GOT3 (cell line): ENCODE measurements around the gene NOX5.
"Not testable (repeated sequence)": the region's sequence is repeated elsewhere in the genome, so short reads cannot be mapped to it uniquely, and the experiment has no call there.

Experiments used
- DNase-seq: peaks from one replicate; lab custom pipeline; 2025; ENCODE audit warnings: mixed read lengths; lab: John Stamatoyannopoulos, UW

Gene NOX5

DNA sequence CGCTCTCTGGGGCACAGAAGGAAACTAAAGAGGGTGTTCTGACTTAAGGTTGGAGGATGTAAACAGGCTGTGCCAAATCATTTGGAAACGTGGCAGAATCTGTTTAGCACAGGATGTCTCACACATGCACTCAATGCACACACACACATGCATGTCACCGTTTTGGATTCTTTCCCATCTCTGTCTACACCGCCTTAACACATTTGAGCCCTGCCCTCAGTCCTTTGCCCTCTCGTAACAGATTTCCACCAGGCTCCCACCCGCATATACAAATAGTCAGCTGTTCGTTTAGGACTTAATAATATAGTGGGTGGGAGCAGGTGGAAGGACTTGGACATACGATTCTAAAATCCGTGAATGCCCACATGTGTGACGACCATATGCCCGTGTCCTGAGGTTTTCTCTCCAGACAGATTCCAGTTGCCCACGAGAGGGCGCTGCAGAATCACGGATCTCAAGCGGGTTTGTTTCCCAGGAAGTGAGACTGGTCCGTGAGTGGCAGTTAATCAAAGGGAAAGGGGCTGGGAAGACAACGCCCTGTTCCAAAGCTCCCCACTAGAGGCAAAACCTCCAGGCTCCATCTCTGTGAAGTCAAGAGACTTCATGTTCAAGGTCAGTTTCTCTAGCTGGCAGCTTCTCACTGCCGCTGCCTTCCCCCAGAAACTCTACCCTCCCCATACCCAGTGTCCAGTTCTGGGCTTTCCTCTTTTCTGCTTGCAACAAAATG lies 44.5 kb downstream of the NOX5 start:
- DNase-seq, result peak; percentile 24

DNA sequence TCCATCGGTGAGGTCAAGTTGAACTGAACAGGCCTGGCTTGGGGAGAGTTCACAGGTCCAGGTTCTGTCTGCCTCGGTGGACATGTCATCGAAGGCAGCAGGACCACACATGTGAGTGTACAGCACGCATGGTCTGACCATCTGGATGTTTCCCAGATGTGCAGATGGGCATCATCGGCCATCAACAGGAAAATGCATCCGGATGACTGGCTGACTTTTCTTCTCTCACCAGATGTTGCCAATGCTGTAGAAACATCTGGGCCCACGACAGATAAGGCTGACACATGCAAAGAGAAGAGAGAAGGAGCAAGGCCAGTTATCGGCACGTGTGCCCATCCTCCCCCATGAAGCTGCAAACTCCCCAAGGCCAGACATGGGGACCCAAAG lies 45.1 kb downstream of the NOX5 start:
- no peak for DNase-seq

- no peak for DNase-seq
Observed at GRCh38 chr15:69060041-69060481, 45.6 kb downstream of the NOX5 start.

- no peak for DNase-seq
Observed at GRCh38 chr15:69060744-69061143, 46.2 kb downstream of the NOX5 start.

- no peak for DNase-seq
Observed at GRCh38 chr15:69061414-69061842, 46.9 kb downstream of the NOX5 start.

- no peak for DNase-seq
Observed at GRCh38 chr15:69064649-69065048, 50.2 kb downstream of the NOX5 start.

DNA sequence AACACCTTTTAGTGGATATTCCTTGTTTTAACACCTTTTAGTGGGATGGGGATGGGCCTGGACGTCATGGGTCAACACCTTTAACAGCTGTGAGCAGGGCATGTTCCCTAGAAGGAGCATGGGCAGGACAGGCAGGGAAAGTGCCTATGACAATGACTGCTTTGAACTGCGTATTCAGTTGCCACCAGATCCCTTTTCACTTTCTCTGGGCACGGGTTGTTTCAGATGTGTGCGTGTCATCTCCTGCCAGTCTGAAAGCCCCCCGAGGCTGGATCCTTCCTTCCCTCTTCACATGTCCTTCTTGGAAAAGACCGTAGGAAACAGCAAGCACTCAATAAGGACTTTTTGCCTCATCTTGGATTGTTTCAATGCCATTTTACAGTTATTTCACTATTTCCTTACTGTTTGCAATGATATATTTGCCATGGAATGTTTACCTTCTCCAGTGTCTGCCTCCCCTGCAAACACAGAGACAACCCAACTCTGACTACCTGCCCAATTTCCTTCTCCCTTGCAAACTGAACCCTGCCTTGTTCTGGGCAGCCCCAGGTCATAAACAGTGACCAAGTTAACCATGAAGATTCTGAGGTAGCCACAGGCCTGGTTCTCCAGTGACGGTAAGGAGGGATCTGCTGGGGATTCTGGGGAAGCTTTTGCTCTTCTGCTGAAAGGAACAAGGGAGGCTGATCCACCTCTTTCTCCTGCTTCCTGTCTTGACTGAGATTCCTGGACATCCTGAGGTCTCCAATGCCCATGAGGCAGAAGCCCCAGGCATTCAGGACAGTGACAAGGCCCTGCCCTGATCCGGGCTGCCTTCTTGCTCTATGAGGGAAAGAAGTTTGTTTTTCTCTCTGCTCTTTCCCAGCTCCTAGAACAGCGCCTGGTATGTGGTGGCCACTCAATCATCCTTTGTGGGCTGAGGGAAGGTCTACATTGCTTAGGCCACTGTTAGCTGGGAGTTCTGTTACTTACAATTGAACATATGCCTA lies 51.8 kb downstream of the NOX5 start:
- no peak for DNase-seq

- DNase-seq, result no peak
Observed at GRCh38 chr15:69067296-69067695, 52.8 kb downstream of the NOX5 start.

DNA sequence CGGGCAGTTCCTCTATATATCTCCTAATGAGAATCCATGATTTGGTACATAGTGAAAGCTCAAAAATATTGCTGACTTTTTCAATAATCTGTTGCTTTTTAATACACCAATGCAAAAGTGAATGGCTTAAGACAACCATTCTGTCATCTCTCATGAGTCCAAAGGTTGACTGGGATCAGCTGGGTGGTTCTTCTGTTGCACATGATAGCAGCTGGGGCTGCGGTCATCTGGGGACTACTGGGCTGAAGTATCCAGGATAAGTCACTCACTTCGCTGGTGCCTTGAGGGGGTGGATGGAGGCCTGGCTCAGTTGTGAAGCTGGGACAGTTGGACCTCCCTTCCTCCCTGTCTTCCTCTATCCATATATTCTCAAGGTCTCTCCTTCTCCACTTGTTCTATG lies 53.7 kb downstream of the NOX5 start:
- no peak for DNase-seq

GRCh38 chr15:69069290-69069689 lies 54.8 kb downstream of the NOX5 start:
- not testable (repeated sequence) for DNase-seq

DNA sequence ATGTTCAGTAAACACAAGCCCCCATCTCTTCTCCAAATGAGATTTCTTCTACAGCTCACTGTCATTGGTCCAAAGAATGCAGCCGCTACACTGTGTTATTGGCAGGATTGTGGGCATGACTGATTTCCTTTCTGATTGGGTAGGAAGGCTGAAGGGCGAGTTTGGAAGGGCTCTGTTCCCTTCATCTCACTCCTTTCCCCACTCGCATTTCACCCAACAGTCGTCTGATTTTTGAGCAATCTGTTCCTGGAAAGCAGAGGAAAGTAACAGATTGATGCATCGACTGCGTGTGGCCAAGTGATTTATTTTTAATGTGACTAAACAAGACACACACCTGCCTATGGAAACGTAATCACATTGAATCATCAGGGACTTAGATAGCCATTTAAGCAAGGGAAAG lies 55.5 kb downstream of the NOX5 start:
- no peak for DNase-seq

- DNase-seq, result no peak
Observed at GRCh38 chr15:69070396-69070795, 55.9 kb downstream of the NOX5 start.

- no peak for DNase-seq
Observed at GRCh38 chr15:69071260-69071659, 56.8 kb downstream of the NOX5 start.

GRCh38 chr15:69072906-69073305 lies 58.4 kb downstream of the NOX5 start:
- no peak for DNase-seq

GRCh38 chr15:69074001-69074842 lies 59.7 kb downstream of the NOX5 start:
- no peak for DNase-seq

- DNase-seq, result no peak
Observed at GRCh38 chr15:69074843-69075224, 60.3 kb downstream of the NOX5 start.

DNA sequence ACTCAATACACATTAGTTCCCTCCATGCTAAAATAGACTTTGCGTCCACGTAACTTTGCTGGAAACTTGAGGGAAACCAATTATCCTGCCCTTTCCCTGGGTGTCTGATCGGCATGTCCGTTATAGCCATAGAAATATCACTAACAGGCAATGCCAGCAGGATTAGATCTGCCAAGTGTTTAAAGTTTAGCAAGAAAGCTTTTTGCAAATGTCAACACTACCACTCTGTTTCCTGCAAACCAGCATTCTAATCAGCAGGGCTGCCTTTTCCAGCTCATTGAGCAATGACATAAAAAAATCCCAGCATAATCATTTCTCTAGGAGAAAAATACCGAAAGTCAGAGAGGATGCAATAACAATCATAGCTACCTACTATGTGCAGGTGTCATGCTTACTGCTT lies 60.9 kb downstream of the NOX5 start:
- DNase-seq, result no peak

GRCh38 chr15:69076756-69077155 lies 62.3 kb downstream of the NOX5 start:
- no peak for DNase-seq

GRCh38 chr15:69078638-69079037 lies 64.1 kb downstream of the NOX5 start:
- no peak for DNase-seq

DNA sequence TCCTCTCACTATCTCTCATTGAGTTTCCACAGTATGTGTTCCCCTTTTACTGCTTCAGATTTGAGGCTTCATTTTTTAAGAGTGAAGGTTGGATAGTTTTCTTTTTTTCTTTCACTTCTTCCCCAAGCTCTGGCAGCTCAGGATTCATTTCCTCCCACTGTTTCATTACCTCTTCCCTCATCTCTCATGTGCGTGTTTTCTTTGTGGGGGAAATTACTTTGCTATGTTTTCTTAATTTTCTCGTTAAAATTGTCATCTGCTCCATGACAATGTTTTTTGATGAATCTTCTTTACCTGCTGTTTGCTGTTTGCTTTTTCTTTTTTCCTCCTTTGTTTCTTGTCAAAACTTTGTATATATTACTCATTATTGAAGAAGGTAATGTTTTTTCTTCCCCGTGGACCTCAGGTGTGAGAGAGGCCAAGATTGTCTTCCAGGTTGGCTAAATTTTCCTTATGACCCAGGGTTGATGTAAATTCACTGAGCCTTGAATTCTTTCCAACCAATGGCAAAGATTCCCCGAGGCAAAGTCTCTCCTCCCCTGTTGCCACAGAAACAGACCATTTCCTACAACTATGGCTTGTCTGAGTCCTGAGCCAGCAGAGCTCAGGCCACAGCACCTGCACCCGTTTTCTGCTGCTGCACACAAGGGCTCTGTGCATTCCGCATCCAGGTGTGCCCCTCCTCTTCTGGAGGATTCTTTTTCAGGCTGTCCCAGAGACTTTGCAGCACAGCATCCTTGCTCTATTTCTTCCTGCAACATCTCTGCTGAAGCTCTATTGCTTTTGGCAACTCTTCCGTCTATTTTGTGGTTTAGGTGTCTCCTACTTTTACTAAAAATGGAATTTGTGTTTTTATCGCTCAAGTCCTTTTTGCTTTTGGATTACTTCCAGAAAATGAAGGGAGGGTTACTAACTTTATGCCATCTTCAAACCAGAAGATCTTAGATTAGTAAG lies 66.1 kb downstream of the NOX5 start:
- no peak for DNase-seq
